Ecto neural progenitor cell (in vitro differentiated cells): ENCODE results near the gene EPHB2.
"Not testable (repeated sequence)": the region's sequence is repeated elsewhere in the genome, so short reads cannot be mapped to it uniquely, and the experiment has no call there.

Source experiments
- DNase-seq: peaks from one replicate; pipeline ENCODE4 v3.0.0-alpha.2; 2018; ENCODE audit warnings: low spot score

EPHB2 gene

GRCh38 chr1:22917989-22918388, 207.3 kb downstream of the EPHB2 start:
- no peak for DNase-seq

- no peak for DNase-seq
Measured at GRCh38 chr1:22918644-22919043, 208.0 kb downstream of the EPHB2 start.

- DNase-seq, result no peak
Measured at GRCh38 chr1:22919341-22920025, 208.8 kb downstream of the EPHB2 start.

- DNase-seq, result no peak
Measured at GRCh38 chr1:22920026-22920733, 209.5 kb downstream of the EPHB2 start.

DNA sequence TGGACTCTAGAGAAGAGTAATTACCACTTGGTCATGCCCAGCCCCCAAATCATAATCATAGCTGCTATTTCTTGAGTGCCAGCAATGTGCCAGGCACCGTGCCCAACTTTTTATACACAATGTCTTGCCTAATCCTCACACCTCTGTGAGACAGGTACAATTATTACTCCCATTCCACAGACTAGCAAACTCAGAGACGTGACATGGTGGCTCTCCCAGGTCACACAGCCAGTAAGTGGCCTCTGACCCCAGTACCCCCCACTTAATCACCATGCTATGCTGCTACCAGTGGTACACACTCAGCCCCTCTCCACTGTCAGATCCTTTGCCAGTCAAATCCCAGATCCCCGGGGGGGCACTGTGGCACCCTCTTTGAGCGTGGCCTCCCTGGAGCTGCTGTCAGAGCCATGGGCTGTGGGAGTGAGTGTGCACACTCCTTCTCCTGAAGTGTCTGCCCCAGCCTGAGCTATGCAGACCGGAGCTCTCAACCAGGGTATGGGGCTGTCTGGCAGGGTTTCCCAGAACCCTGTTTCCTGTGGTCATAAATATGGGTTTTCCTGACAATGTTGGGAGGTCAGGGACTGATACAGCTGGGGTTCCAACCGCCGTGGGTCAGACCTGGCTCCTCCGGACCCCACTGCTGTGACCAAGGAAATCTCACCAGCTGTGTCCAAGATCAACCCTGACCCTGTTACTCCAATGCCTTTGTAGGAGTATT, 210.3 kb downstream of the EPHB2 start:
- DNase-seq, result no peak

- DNase-seq, result no peak
Measured at GRCh38 chr1:22921452-22922126, 210.9 kb downstream of the EPHB2 start.

GRCh38 chr1:22922640-22923039, 212.0 kb downstream of the EPHB2 start:
- DNase-seq, result no peak

- no peak for DNase-seq
Measured at GRCh38 chr1:22925111-22925510, 214.5 kb downstream of the EPHB2 start.

GRCh38 chr1:22930240-22930912, 219.7 kb downstream of the EPHB2 start:
- DNase-seq, result peak; percentile 87

DNA sequence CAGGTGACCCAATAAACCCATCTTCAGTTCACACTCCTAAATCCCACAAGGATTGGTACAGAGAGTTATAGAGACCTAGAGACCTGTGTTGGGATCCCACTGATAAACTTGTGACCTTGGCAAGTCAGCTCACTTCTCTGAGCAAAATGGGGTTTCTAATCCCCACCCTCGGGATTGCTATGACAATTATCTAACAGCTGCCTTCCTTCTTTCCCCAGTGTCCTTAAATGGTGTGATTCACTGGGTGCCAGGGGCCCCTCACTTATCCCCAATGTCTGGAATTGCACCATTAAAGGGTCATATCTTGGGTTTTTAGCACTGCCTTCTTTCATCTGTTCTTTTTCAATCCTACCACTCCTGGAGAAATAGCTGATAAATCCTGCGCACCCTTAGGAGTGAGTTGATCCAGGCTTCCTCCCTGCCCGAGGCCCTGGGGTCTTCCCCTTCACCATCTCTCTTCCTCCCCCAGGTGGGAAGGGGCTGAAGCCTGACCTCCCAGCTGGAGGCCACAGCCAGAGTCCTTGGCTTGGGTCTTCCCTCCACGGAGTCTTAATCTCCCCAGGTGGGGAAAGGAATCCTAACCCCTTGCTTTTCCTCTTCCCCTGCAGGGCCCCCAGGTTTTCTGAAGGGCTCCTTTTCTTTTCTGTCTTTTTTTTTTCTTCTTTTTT, 222.3 kb downstream of the EPHB2 start:
- DNase-seq, result no peak

DNA sequence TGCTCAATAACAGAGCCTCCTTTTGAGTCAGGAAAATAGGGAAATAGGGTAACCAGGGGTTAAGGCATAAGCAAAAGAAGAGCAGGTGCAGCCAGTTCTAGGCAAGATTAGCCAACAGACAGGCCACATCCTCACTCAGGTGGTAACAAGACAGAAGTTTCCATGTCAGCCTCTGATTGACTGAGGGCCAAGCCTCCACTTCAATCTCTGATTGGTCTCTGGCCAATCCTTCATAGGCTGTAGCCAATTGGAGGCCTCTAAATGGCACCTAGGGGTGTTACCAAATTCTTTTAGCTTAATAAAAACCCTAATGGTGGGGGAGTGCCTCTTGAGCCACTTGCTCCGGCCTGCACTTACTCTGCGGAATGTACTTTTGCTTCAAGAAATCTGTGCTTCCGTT, 224.8 kb downstream of the EPHB2 start:
- DNase-seq, result no peak

- no peak for DNase-seq
Measured at GRCh38 chr1:22936681-22937080, 226.0 kb downstream of the EPHB2 start.

- DNase-seq, result no peak
Measured at GRCh38 chr1:22941257-22941656, 230.6 kb downstream of the EPHB2 start.

DNA sequence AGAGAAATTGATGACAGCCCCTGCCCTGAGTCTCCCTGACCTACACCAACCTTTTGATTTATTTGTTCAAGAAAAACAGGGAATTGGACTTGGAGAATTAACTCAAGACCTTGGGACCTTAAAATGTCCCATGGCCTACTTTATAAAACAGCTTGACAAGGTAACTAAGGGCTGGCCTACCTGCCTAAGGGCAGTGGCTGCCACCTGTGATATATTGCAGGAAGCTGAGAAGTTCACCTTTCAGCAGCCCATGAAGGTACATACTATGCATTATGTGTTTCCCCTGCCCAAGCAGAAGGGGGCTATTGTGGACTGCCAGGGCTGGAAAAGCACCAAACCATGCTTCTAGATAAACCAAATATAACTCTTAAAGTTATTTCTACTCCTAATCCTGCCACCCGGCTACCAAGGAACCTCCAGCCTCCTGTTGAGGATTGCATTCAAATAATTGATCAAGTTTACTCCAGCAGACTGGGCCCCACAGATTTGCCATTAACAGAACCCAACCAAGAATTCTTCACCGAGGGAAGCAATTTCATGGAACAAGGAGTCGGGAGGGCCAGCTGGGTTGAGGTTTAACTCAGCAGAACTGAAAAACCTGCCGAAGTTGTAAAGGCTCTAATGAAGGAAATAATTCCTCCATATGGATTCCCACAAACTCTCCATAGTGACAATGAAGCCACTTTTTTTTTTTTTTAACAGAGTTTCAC, 233.9 kb downstream of the EPHB2 start:
- DNase-seq, result no peak

- not testable (repeated sequence) for DNase-seq
Measured at GRCh38 chr1:22945171-22945570, 234.5 kb downstream of the EPHB2 start.

GRCh38 chr1:22949822-22950331, 239.2 kb downstream of the EPHB2 start:
- no peak for DNase-seq

DNA sequence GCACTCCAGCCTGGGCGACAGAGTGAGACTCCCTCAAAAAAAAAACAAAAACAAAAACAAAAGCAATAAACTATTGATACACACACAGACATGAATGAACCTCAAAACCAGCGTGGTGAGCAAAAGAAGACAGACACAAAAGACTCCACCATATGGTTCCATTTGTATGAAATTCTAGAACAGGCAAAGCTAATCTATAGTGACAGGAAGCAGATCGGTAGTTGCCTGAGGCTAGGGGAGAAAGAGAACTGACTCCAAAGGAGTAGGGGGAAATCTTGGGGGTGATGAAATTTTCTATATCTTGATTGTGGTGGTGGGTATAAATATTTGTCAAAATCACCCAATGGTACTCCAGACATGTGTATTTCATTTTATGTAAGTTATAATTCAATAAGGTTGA, 241.2 kb downstream of the EPHB2 start:
- no peak for DNase-seq

DNA sequence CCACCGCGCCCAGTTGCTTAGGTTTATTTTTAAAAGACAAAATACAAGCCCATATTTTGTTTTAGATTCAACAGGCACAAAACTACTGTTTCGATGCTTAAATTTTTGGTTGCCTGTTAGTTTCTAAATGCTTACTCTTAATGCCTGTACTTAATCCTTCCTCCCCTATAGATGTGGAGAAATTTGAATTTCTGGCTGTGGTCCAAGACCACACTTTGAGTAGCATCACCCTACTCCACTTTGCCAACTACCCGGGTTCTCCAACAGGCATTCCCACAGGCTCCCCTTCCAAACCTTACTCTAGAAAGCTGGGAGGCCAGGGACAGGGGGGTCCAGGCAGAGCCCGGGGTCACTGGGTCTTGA, 242.0 kb downstream of the EPHB2 start:
- DNase-seq, result no peak

DNA sequence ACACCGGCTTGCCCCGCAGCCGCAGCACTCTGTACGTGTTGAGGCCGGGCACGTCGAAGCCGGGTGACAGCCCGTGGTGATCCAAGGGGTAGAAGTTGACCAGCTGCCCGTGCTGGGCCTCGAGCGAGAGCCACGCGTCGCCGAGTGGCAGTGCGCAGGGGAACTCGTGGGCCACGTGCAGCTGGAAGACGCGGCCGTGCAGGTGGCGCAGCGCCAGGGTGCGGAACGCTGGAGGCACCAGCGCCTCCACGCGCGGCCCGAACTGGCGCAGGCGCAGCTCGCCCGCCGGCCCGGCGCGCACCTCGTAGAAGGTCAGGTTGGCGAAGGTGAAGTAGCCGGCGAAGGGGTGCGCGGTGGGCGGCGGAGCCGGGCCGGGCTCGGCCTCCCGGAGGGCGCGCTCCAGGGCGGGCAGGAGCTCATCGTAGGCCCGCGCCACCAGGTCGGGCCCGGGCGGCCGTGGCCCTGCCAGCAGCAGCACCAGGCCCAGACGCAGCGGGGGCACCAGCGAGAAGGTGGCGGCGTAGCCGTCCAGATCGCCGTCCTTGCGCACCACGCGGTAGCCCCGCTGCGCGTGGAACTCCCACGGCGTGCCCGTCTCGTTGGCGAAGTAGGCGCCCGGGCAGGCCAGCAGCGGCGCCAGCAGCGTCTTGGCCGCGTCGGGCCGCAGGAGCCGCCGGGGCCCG, 242.6 kb downstream of the EPHB2 start:
- no peak for DNase-seq

DNA sequence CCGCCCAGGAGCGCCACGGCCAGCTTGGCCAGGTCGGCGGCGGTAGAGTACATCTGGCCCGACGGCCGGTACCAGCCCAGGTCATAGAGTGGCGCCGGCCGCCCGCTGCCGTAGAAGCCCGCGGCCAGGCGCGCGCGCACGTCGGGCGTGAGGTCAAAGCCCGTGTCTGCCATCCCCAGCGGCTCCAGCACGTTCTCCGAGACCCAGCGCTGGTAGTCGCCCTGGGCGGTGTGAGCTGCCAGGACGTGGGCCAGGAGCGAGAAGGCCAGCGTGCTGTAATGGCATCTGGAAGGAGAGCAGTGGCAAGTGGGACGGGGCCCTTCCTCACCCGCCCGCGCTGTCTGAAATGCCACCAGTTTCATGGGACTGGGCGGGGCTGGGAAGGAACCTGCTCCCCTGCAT, 243.1 kb downstream of the EPHB2 start:
- no peak for DNase-seq
